ENCODE results near the gene DNAH7. TPM values are rescaled to one million over a fixed set of nuclear protein-coding genes. Genes with fewer than 3 reads are reported as not detected.

DNAH7 gene
- total and polyA plus RNA-seq, 8 donors: 0.15 to 48.1 (median 0.98) TPM

- Histone ChIP-seq H3K27ac (no peak overlapping the region), H3K9me3 (no peaks in the 10 kb centered on the region), H3K36me3 (peaks cover 0 to 42% (median 30%) of the 10 kb centered on the region in 4 donors), H3K4me3 (no peak overlapping the region), H3K27me3 (no peaks in the 10 kb centered on the region), H3K4me1 (no peaks in the 10 kb centered on the region)
- intact Hi-C loops (cut with DNase I; ENCODE audit: low total_unique reads): no loop called here
- WGBS, 5 donors: 94 to 100% (median 96%) methylated on average over 2 of the region's 2 CpGs
- TF ChIP-seq POLR2A (IDR thresholded peaks at IDR 0.05) (no peak), EP300 (IDR thresholded peaks at IDR 0.05) (no peak), POLR2AphosphoS5 (IDR thresholded peaks at IDR 0.05) (no peak), CTCF (IDR thresholded peaks at IDR 0.05) (no peak)
- no peak for DNase-seq
Observed at GRCh38 chr2:195721042-195721441, 347.6 kb downstream of the DNAH7 start.

GRCh38 chr2:195716466-195716865 is 352.2 kb downstream of the DNAH7 start:
- H3K9me3 ChIP-seq: no peaks in the 10 kb centered on the region

GRCh38 chr2:195711478-195711877 is 357.2 kb downstream of the DNAH7 start:
- peaks cover 5 to 33% (median 27%) of the 10 kb centered on the region in 4 donors for H3K36me3 ChIP-seq
- H3K27ac ChIP-seq: no peak overlapping the region
- no peaks in the 10 kb centered on the region for H3K9me3 ChIP-seq
- DNase-seq: no peak
- no peaks in the 10 kb centered on the region for H3K27me3 ChIP-seq
- no peaks in the 10 kb centered on the region for H3K4me1 ChIP-seq
- no peak overlapping the region for H3K4me3 ChIP-seq
- no peak for TF ChIP-seq POLR2AphosphoS5 (IDR thresholded peaks at IDR 0.05)
- no peak for TF ChIP-seq CTCF (IDR thresholded peaks at IDR 0.05)
- TF ChIP-seq EP300 (IDR thresholded peaks at IDR 0.05): no peak
- no peak for TF ChIP-seq POLR2A (IDR thresholded peaks at IDR 0.05)
- intact Hi-C loops (cut with DNase I; ENCODE audit: low total_unique reads): no loop called here

More at GRCh38 chr2:195716466-195716865, 352.2 kb downstream of the DNAH7 start:
- no peak for DNase-seq
- WGBS, 5 donors: 95 to 99% (median 96%) methylated on average over 4 of the region's 4 CpGs
- Histone ChIP-seq H3K4me1 (no peaks in the 10 kb centered on the region), H3K4me3 (no peak overlapping the region), H3K27ac (no peak overlapping the region), H3K27me3 (no peaks in the 10 kb centered on the region), H3K36me3 (peaks cover 5 to 59% (median 46%) of the 10 kb centered on the region in 4 donors)
- intact Hi-C loops (cut with DNase I; ENCODE audit: low total_unique reads): no loop called here
- no peak for TF ChIP-seq EP300 (IDR thresholded peaks at IDR 0.05)
- no peak for TF ChIP-seq POLR2A (IDR thresholded peaks at IDR 0.05)
- TF ChIP-seq CTCF (IDR thresholded peaks at IDR 0.05): no peak
- no peak for TF ChIP-seq POLR2AphosphoS5 (IDR thresholded peaks at IDR 0.05)

- intact Hi-C loops (cut with DNase I; ENCODE audit: low total_unique reads): no loop called here
- TF ChIP-seq POLR2AphosphoS5 (IDR thresholded peaks at IDR 0.05): no peak
- TF ChIP-seq EP300 (IDR thresholded peaks at IDR 0.05): no peak
- no peak for TF ChIP-seq CTCF (IDR thresholded peaks at IDR 0.05)
- TF ChIP-seq POLR2A (IDR thresholded peaks at IDR 0.05): no peak
- H3K4me1 ChIP-seq: no peaks in the 10 kb centered on the region
- no peaks in the 10 kb centered on the region for H3K9me3 ChIP-seq
- 62 to 76% (median 69%) methylated on average over 2 of the region's 2 CpGs for WGBS, 5 donors
- no peak overlapping the region for H3K27ac ChIP-seq
- no peak for DNase-seq
- H3K4me3 ChIP-seq: no peak overlapping the region
- no peaks in the 10 kb centered on the region for H3K27me3 ChIP-seq
- H3K36me3 ChIP-seq: peaks cover 5 to 23% (median 21%) of the 10 kb centered on the region in 4 donors
Observed at GRCh38 chr2:195709901-195710806, 358.5 kb downstream of the DNAH7 start.
